ENCODE data around the gene PAH. TPM values are rescaled to one million over a fixed set of nuclear protein-coding genes. Genes with fewer than 3 reads are reported as not detected.
A peak's percentile ranks its signal among the peaks of the same experiment; 100 is the strongest.

Gene PAH
- total RNA-seq, 6 experiments from 2014 or later = 873 to 2,034 (median 1,035) TPM

GRCh38 chr12:102913453-102914226, 3.4 kb downstream of the PAH start:
- H3K36me3 ChIP-seq = peaks cover 0 to 53% (median 9%) of the 10 kb centered on the region in 4 donors
- TF ChIP-seq CTCF (IDR thresholded peaks at IDR 0.05) (no peak), POLR2A (IDR thresholded peaks at IDR 0.05) (no peak)
- peak overlapping the region; percentile 38 to 81 (median 81) for H3K4me3 ChIP-seq
- ATAC-seq = no peak
- 22% methylated on average over 2 of the region's 2 CpGs for WGBS (ENCODE audit: insufficient coverage, low coverage, low lambda C conversion rate, missing lambda C conversion rate)
- intact Hi-C loops (cut with DNase I) = no loop called here
- peaks cover 0 to 50% (median 24%) of the 10 kb centered on the region in 4 donors for H3K4me1 ChIP-seq
- no peaks in the 10 kb centered on the region for H3K27me3 ChIP-seq
- H3K27ac ChIP-seq = peak overlapping the region; percentile 88 to 99 (median 95)
- H3K9me3 ChIP-seq = no peaks in the 10 kb centered on the region
- DNase-seq = no peak

- Histone ChIP-seq H3K36me3 (peaks cover 0 to 56% (median 9%) of the 10 kb centered on the region in 4 donors), H3K4me3 (peak overlapping the region in 2 of 3 donors; percentile 10 to 81), H3K27me3 (no peaks in the 10 kb centered on the region), H3K9me3 (no peaks in the 10 kb centered on the region), H3K4me1 (peaks cover 0 to 44% (median 20%) of the 10 kb centered on the region in 4 donors), H3K27ac (peak overlapping the region in 2 of 3 donors; percentile 63 to 99)
- ATAC-seq (no peak), DNase-seq (no peak)
- 54% methylated on average over 2 of the region's 2 CpGs for WGBS (ENCODE audit: insufficient coverage, low coverage, low lambda C conversion rate, missing lambda C conversion rate)
- TF ChIP-seq CTCF (IDR thresholded peaks at IDR 0.05) (no peak), POLR2A (IDR thresholded peaks at IDR 0.05) (no peak)
- intact Hi-C loops (cut with DNase I) = no loop called here
Measured at GRCh38 chr12:102912258-102912657, 4.8 kb downstream of the PAH start.

- H3K36me3 ChIP-seq = peaks cover 0 to 56% (median 9%) of the 10 kb centered on the region in 4 donors
- 53% methylated on average over 3 of the region's 3 CpGs for WGBS (ENCODE audit: insufficient coverage, low coverage, low lambda C conversion rate, missing lambda C conversion rate)
- H3K27ac ChIP-seq = peak overlapping the region; percentile 60 to 99 (median 63)
- ATAC-seq (no peak), DNase-seq (no peak)
- intact Hi-C loops (cut with DNase I) = no loop called here
- H3K9me3 ChIP-seq = no peaks in the 10 kb centered on the region
- TF ChIP-seq POLR2A (IDR thresholded peaks at IDR 0.05) = no peak
- TF ChIP-seq CTCF (IDR thresholded peaks at IDR 0.05) = no peak
- peak overlapping the region in 2 of 3 donors; percentile 5 to 81 for H3K4me3 ChIP-seq
- H3K27me3 ChIP-seq = no peaks in the 10 kb centered on the region
- H3K4me1 ChIP-seq = peaks cover 0 to 51% (median 25%) of the 10 kb centered on the region in 4 donors
Measured at GRCh38 chr12:102911320-102911719, 5.7 kb downstream of the PAH start.

GRCh38 chr12:102910792-102911191, 6.3 kb downstream of the PAH start:
- no peaks in the 10 kb centered on the region for H3K27me3 ChIP-seq
- peaks cover 0 to 55% (median 27%) of the 10 kb centered on the region in 4 donors for H3K4me1 ChIP-seq
- DNase-seq (peak; percentile 71 to 85 (median 81)), ATAC-seq (peak; percentile 63 to 83 (median 72))
- no peak for TF ChIP-seq CTCF (IDR thresholded peaks at IDR 0.05)
- no peak for TF ChIP-seq POLR2A (IDR thresholded peaks at IDR 0.05)
- H3K4me3 ChIP-seq = peak overlapping the region in 2 of 3 donors; percentile 5 to 81
- WGBS (ENCODE audit: insufficient coverage, low coverage, low lambda C conversion rate, missing lambda C conversion rate) = 30% methylated on average over 3 of the region's 4 CpGs
- H3K27ac ChIP-seq = peak overlapping the region; percentile 60 to 99 (median 63)
- H3K9me3 ChIP-seq = no peaks in the 10 kb centered on the region
- peaks cover 0 to 56% (median 9%) of the 10 kb centered on the region in 4 donors for H3K36me3 ChIP-seq
- intact Hi-C loops (cut with DNase I) = no loop called here

All from right lobe of liver (tissue), 6 donors.